WTC11 (cell line): Measurements from ENCODE around the gene STARD9. TPM values are rescaled to one million over a fixed set of nuclear protein-coding genes. Genes with fewer than 3 reads are reported as not detected.

Experiments used
- ARID4B ChIP-seq: sonication (generic); formaldehyde crosslinking; IDR thresholded peaks from 2 replicates; pipeline ENCODE4 v1.8.0; 2023; ENCODE audit warnings: missing genetic modification reagents, mild to moderate bottlenecking, borderline replicate concordance
- CREM ChIP-seq: sonication (generic); formaldehyde crosslinking; IDR thresholded peaks from 2 replicates; pipeline ENCODE4 v1.8.1; 2022; ENCODE audit warnings: mild to moderate bottlenecking, missing genetic modification reagents, moderate library complexity
- ESRRA ChIP-seq: sonication (generic); formaldehyde crosslinking; IDR thresholded peaks from 2 replicates; pipeline ENCODE4 v1.8.1; 2022; ENCODE audit warnings: mild to moderate bottlenecking, missing genetic modification reagents, borderline replicate concordance
- ETV6 ChIP-seq: sonication (generic); formaldehyde crosslinking; IDR thresholded peaks from 2 replicates; pipeline ENCODE4 v1.8.1; 2022; ENCODE audit warnings: mild to moderate bottlenecking, missing genetic modification reagents
- FOXK1 ChIP-seq: sonication (generic); formaldehyde crosslinking; IDR thresholded peaks from 2 replicates; pipeline ENCODE4 v1.8.0; 2022; ENCODE audit warnings: mild to moderate bottlenecking, moderate library complexity, missing genetic modification reagents
- FOXP1 ChIP-seq: sonication (generic); formaldehyde crosslinking; IDR thresholded peaks from 2 replicates; pipeline ENCODE4 v1.8.0; 2022; ENCODE audit warnings: missing genetic modification reagents, mild to moderate bottlenecking, moderate library complexity, borderline replicate concordance
- FOXP4 ChIP-seq: sonication (generic); formaldehyde crosslinking; IDR thresholded peaks from 2 replicates; pipeline ENCODE4 v1.8.0; 2022; ENCODE audit warnings: mild to moderate bottlenecking, missing genetic modification reagents
- GABPB1 ChIP-seq: sonication (generic); formaldehyde crosslinking; IDR thresholded peaks from 2 replicates; pipeline ENCODE4 v1.8.1; 2023; ENCODE audit warnings: mild to moderate bottlenecking, missing genetic modification reagents
- GRHL2 ChIP-seq: fragments of 250-450 bp; sonication (Bioruptor Pico); IDR thresholded peaks from 2 replicates; pipeline ENCODE4 v1.8.0; 2022; ENCODE audit warnings: mild to moderate bottlenecking, moderate library complexity; ENCODE audit not compliant: insufficient replicate concordance, severe bottlenecking
- HMGXB4 ChIP-seq: sonication (generic); formaldehyde crosslinking; IDR thresholded peaks from 2 replicates; pipeline ENCODE4 v1.8.1; 2023; ENCODE audit warnings: mild to moderate bottlenecking, moderate library complexity, missing genetic modification reagents
- IRF1 ChIP-seq: sonication (generic); formaldehyde crosslinking; IDR thresholded peaks from 2 replicates; pipeline ENCODE4 v1.8.0; 2023; ENCODE audit warnings: missing genetic modification reagents
- KAT7 ChIP-seq: sonication (generic); formaldehyde crosslinking; IDR thresholded peaks from 2 replicates; pipeline ENCODE4 v1.8.1; 2023; ENCODE audit warnings: missing genetic modification reagents, mild to moderate bottlenecking, borderline replicate concordance
- MAX ChIP-seq: sonication (generic); formaldehyde crosslinking; IDR thresholded peaks from 2 replicates; pipeline ENCODE4 v1.8.0; 2022; ENCODE audit warnings: mild to moderate bottlenecking, missing genetic modification reagents
- MLX ChIP-seq: sonication (generic); formaldehyde crosslinking; IDR thresholded peaks from 2 replicates; pipeline ENCODE4 v1.8.1; 2023; ENCODE audit warnings: mild to moderate bottlenecking, missing genetic modification reagents, moderate library complexity
- MYBL2 ChIP-seq: sonication (generic); formaldehyde crosslinking; IDR thresholded peaks from 2 replicates; pipeline ENCODE4 v1.8.1; 2023; ENCODE audit warnings: mild to moderate bottlenecking, moderate library complexity, missing genetic modification reagents
- NR1H2 ChIP-seq: sonication (generic); formaldehyde crosslinking; IDR thresholded peaks from 2 replicates; pipeline ENCODE4 v1.9.0; 2021; ENCODE audit warnings: mild to moderate bottlenecking, moderate library complexity, missing genetic modification reagents
- PREB ChIP-seq: sonication (generic); formaldehyde crosslinking; IDR thresholded peaks from 2 replicates; pipeline ENCODE4 v1.8.1; 2022; ENCODE audit warnings: mild to moderate bottlenecking, missing genetic modification reagents, moderate library complexity, borderline replicate concordance
- RELA ChIP-seq: sonication (generic); formaldehyde crosslinking; IDR thresholded peaks from 2 replicates; pipeline ENCODE4 v1.8.1; 2022; ENCODE audit warnings: missing genetic modification reagents, mild to moderate bottlenecking, borderline replicate concordance
- SP1 ChIP-seq: sonication (generic); formaldehyde crosslinking; conservative IDR thresholded peaks from 2 replicates; pipeline ENCODE4 v1.8.1; 2022; ENCODE audit warnings: missing genetic modification reagents
- TEAD1 ChIP-seq: sonication (generic); formaldehyde crosslinking; IDR thresholded peaks from 2 replicates; pipeline ENCODE4 v1.8.0; 2022; ENCODE audit warnings: mild to moderate bottlenecking, missing genetic modification reagents
- TEAD4 ChIP-seq: sonication (generic); formaldehyde crosslinking; IDR thresholded peaks from 2 replicates; pipeline ENCODE4 v1.8.0; 2022; ENCODE audit warnings: mild to moderate bottlenecking, missing genetic modification reagents
- ZNF263 ChIP-seq: sonication (generic); formaldehyde crosslinking; IDR thresholded peaks from 2 replicates; pipeline ENCODE4 v1.8.1; 2022; ENCODE audit warnings: low read depth, mild to moderate bottlenecking, moderate library complexity, missing genetic modification reagents
- ZNF317 ChIP-seq: sonication (generic); formaldehyde crosslinking; IDR thresholded peaks from 2 replicates; pipeline ENCODE4 v1.8.1; 2023; ENCODE audit warnings: low read depth, mild to moderate bottlenecking, moderate library complexity, missing genetic modification reagents, borderline replicate concordance
- ZSCAN18 ChIP-seq: fragments of 250-450 bp; sonication (Bioruptor Pico); IDR thresholded peaks from 2 replicates; pipeline ENCODE4 v2.1.2; 2022; ENCODE audit warnings: mild to moderate bottlenecking, moderate library complexity
- total RNA-seq: library from RNA; stranded (reverse); gene quantifications from 3 replicates; pipeline ENCODE4 v1.2.3, GENCODE V29; 2021

Gene STARD9
- total RNA-seq, 1 experiment from 2014 or later: 5.7 TPM

GRCh38 chr15:42548249-42549031 lies 27.0 kb upstream of the STARD9 start, which contains the start of the genes HAUS2 and LRRC57 (continued):
- TF ChIP-seq ZSCAN18 (CRISPR knock-in tag) (no peak), CREM (CRISPR knock-in tag) (peak; percentile 99), SP1 (CRISPR knock-in tag) (peak; percentile 97), ZNF263 (CRISPR knock-in tag) (no peak), HMGXB4 (CRISPR knock-in tag) (peak; percentile 82; the same call in 1 of the 2 replicates), NR1H2 (no peak), TEAD4 (CRISPR knock-in tag) (no peak), IRF1 (peak; percentile 50; the same call in 1 of the 2 replicates), MLX (CRISPR knock-in tag) (no peak), GABPB1 (CRISPR knock-in tag) (peak; percentile 63), RELA (CRISPR knock-in tag) (0 out of 2 replicates have a peak, but pooled peaks have one; percentile 35), TEAD1 (CRISPR knock-in tag) (0 out of 2 replicates have a peak, but pooled peaks have one; percentile 60), ESRRA (CRISPR knock-in tag) (0 out of 2 replicates have a peak, but pooled peaks have one; percentile 33), ETV6 (CRISPR knock-in tag) (peak; percentile 42; the same call in 1 of the 2 replicates), MYBL2 (no peak), MAX (CRISPR knock-in tag) (0 out of 2 replicates have a peak, but pooled peaks have one; percentile 70), ZNF317 (CRISPR knock-in tag) (no peak), FOXP1 (CRISPR knock-in tag) (0 out of 2 replicates have a peak, but pooled peaks have one; percentile 40), FOXK1 (CRISPR knock-in tag) (peak; percentile 85), GRHL2 (CRISPR knock-in tag) (no peak), KAT7 (peak; percentile 84; the same call in 1 of the 2 replicates), ARID4B (CRISPR knock-in tag) (peak; percentile 73; the same call in 1 of the 2 replicates), PREB (CRISPR knock-in tag) (no peak; the same call in 1 of the 2 replicates), FOXP4 (CRISPR knock-in tag) (no peak)
